Cortex of kidney (tissue), 1 donor: ENCODE measurements around the gene LIMS4.
"Not testable (repeated sequence)": the region's sequence is repeated elsewhere in the genome, so short reads cannot be mapped to it uniquely, and the experiment has no call there.

Experiments
- DNase-seq: peaks from one replicate; lab custom pipeline; 2025; lab: John Stamatoyannopoulos, UW

LIMS4 gene

DNA sequence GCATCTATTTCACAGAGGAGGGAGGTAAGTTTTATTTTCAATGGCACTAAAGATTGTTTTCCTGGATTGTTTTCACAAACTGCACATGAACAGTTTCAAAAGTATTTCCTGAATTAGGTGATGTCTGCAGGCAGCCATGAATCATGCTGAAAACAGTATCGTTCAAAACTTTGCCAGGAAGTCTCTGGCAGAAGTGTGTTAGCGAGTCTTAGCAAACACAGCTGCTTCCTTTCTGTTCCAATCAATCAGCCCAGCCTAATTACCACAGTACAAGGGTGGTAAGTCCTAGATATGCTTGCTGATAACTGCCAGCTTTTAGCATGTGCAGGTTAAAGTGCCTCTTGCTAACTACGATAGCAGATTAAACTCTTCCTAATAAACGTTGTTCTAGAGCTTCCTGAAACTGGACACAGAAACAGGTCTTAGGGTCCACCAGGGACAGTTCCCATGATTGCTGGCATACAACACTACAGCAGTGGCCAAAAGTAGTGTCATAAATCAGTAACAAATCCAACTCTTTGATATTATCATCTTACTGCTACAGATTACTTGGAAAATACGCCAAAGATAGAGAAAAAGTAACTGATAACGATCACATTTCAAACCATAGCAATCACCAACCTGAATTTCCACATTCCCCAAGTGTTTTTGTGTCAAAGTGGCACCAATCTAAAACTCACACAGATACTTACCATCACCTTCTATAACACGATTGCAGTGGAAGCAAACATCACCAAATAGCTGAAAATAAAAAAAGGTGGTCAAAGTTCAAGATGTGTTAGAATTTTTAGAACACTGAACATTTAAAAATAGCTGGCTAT lies 23.3 kb downstream of the LIMS4 start:
- DNase-seq: not testable (repeated sequence)

- not testable (repeated sequence) for DNase-seq
These were observed 26.0 kb downstream of the LIMS4 start for GRCh38 chr2:110446644-110447043.

DNA sequence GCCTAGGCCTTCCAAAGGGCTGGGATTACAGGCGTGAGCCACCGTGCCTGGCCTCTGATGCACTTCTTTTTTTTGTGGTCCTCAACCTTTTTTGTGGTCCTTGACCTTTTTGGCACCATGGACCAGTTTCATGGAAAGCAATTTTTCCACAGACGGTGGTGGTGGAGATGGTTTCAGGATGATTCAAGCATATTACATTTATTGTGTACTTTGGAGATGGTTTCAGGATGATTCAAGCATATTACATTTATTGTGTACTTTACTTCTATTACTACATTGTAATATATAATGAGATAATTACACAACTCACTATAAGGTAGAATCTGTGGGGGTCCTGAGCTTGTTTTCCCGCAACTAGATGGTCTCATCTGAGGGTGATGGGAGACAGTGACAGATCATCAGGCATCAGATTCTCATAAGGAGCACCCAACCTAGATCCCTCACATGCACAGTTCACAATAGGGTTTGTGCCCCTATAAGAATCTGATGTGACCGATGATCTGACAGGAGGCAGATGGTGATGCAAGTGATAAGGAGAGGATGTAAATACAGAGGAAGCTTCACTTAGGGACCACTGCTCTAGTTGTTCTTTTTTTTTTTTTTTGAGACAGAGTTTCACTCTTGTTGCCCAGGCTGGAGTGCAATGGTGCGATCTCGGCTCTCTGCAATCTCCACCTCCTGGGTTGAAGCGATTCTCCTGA lies 29.2 kb downstream of the LIMS4 start:
- DNase-seq: not testable (repeated sequence)

GRCh38 chr2:110441905-110442304 lies 30.7 kb downstream of the LIMS4 start:
- not testable (repeated sequence) for DNase-seq

DNA sequence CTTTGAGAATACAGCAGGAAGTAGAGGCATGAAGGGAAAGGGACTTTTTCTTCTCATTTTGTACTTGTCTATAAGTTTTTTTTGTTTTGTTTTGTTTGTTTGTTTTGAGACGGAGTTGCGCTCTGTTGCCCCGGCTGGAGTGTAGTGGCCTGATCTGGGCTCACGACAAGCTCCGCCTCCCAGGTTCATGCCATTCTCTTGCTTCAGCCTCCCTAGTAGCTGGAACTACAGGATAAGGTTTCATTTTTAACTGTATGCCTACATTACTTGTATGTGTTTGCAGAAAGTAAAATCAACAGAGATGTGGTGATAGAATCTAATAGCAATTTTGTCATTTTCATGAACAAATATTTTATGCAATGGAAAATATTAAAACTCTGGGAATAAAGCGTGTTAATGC lies 38.1 kb downstream of the LIMS4 start:
- DNase-seq: not testable (repeated sequence)

DNA sequence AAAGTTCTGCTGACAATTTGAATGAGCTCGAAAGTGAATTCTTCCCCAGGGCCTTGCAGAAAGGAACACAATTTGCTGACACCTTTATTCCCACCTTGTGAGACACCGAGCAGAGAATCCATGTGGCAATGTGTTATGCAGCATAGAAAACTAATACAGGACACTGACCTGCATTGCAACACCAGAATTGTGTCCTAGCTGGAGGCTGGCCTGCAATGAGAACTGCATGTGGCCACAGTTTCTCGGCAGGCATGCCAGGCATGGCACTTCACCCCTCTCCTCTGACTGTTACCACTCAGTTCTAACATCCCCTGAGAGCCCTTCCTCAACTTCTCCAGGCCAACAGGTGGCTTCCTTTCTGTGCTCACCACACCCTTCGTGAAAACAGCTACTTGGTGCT lies 46.9 kb downstream of the LIMS4 start:
- not testable (repeated sequence) for DNase-seq

GRCh38 chr2:110424421-110424820 lies 48.2 kb downstream of the LIMS4 start:
- DNase-seq: not testable (repeated sequence)

- DNase-seq: not testable (repeated sequence)
These were observed 49.0 kb downstream of the LIMS4 start for GRCh38 chr2:110423574-110423962.

GRCh38 chr2:110422852-110423573 lies 49.6 kb downstream of the LIMS4 start:
- not testable (repeated sequence) for DNase-seq

DNA sequence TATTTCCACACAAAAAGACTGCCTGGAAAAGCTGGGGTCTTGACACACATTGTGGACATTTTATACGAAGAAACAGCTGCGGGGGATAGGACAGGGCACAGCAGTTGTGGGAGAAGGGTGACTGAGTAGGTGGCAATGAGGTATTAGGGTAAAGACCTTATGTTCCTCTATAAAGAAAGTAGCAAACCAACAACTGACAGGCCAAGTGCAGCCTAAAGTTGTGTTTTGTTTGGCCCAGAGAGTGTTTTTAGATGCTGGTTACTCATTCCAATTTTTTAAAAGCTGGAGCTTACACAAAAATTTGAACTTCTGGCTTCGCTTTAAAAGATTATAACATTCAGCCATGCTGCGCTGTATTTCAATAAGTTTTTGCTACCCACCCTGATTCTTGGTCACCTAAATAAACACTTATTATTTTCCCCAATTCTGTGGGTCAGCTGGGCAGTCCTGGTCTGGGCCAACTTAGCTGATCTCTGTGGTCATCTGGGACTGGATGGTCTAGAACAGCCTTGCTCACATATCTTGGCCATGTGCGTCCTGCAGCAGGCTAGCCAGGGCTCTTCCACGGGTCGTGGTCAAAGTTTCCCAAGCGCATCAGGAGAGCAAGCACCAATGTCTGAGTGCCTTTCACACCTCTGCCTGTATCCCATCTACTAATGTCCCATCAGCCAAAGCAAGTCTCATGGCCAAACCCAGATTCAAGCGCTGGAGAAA lies 51.8 kb downstream of the LIMS4 start:
- DNase-seq: not testable (repeated sequence)

GRCh38 chr2:110407142-110407541 lies 65.5 kb downstream of the LIMS4 start:
- DNase-seq: not testable (repeated sequence)

- not testable (repeated sequence) for DNase-seq
These were observed 67.6 kb downstream of the LIMS4 start for GRCh38 chr2:110404988-110405387.

DNA sequence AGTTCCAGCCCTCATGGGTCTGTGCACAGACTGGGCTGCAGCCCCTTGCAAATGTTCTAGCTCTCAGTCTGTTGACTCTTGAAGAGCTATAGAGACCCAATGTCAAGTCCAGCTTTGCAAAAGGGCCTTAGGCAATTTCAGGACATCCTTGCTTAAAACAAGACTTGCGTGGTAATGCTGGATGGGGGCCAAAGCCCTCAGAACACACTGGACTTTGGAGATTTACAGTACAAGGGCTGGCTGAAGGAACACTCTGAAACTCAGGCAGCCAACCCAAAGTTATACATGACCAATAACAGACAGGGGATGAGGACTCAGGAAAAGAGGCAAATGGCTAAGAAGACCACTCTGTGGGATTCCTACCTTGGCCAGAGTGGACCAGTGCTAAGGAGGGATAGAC lies 68.4 kb downstream of the LIMS4 start:
- not testable (repeated sequence) for DNase-seq

- DNase-seq: not testable (repeated sequence)
These were observed 71.5 kb downstream of the LIMS4 start for GRCh38 chr2:110401001-110401618.

DNA sequence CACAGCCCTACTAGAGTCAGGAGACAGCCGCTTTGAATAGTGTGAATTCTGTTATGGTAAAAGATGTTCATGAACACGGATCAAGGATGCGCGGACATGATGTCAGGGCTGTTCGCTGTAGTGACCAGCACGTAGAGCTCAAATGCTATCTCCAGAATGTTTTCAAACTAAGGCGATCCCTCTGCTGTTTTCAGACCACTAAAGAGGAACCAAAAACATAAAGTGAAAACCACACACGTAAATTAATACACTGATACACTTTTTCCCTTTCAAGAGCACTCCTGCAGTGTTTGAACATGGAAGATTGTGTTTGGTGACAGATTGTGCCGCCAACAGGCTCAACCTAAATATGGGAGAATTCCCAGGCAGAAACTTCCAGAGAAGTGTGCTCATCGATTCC lies 73.2 kb downstream of the LIMS4 start:
- DNase-seq: not testable (repeated sequence)

- not testable (repeated sequence) for DNase-seq
These were observed 76.6 kb downstream of the LIMS4 start for GRCh38 chr2:110395990-110396389.
